PC-3 (cell line): ENCODE results near the gene CA10.

Experiments used
- EZH2 ChIP-seq: fragments of 300-600 bp; sonication (generic); IDR thresholded peaks from one replicate; pipeline ENCODE4 v1.6.1; 2017; ENCODE audit warnings: antibody characterized with exemption, mild to moderate bottlenecking, low read length; ENCODE audit not compliant: unreplicated experiment
- EZH2phosphoT487 ChIP-seq: fragments of 300-600 bp; sonication (generic); IDR thresholded peaks from 2 replicates; pipeline ENCODE4 v1.6.1; 2018; ENCODE audit warnings: mild to moderate bottlenecking, antibody characterized with exemption, low read length, borderline replicate concordance
- TF ChIP-seq, protein P1 (sequence below): fragments of 300-600 bp; sonication (generic); conservative IDR thresholded peaks from 2 replicates; pipeline ENCODE4 v1.5.1; 2017; ENCODE audit warnings: antibody characterized with exemption, low read depth, mild to moderate bottlenecking, low read length

DNA sequence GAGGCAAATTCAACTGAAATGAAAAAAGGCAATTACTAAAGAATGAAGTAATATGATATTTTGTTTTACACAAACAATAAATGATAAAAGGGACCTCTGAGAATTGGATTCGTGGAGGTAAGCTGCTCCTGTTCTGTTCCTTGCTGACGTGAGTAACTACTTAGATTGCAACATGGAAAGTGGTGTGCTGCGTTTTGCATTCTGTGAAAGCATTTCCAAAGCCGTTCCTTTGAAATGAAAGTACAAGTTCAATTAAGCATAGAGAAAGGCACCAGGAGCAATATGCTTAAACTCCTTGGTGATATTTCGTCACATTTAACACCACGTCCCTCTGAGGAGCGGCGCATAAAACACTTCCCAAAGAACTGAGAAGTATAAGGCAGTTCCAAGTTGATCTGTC lies 516.5 kb downstream of the CA10 start:
- TF ChIP-seq, protein P1, sequence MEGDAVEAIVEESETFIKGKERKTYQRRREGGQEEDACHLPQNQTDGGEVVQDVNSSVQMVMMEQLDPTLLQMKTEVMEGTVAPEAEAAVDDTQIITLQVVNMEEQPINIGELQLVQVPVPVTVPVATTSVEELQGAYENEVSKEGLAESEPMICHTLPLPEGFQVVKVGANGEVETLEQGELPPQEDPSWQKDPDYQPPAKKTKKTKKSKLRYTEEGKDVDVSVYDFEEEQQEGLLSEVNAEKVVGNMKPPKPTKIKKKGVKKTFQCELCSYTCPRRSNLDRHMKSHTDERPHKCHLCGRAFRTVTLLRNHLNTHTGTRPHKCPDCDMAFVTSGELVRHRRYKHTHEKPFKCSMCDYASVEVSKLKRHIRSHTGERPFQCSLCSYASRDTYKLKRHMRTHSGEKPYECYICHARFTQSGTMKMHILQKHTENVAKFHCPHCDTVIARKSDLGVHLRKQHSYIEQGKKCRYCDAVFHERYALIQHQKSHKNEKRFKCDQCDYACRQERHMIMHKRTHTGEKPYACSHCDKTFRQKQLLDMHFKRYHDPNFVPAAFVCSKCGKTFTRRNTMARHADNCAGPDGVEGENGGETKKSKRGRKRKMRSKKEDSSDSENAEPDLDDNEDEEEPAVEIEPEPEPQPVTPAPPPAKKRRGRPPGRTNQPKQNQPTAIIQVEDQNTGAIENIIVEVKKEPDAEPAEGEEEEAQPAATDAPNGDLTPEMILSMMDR: no peak
- TF ChIP-seq EZH2 (no peak), EZH2phosphoT487 (no peak)
